ENCODE data around the gene RTN4R. TPM values are rescaled to one million over a fixed set of nuclear protein-coding genes. Genes with fewer than 3 reads are reported as not detected.

Gene RTN4R
- total and polyA plus RNA-seq, 2 of the 8 experiments (the other 6 are each of a cell fraction or from before 2014, with no cell fraction given): 21.8 to 41.3 TPM

GRCh38 chr22:20192293-20192971 lies 75.7 kb downstream of the RTN4R start:
- Histone ChIP-seq H2BK15ac (ENCODE audit: low read length) (no peak overlapping the region), H3K9ac (replicated peaks in 1 of 4; ENCODE audit: extremely low read depth in 1 of 4, low read depth in 3 of 4, low read length in 3 of 4) (no peak overlapping the region), H3K14ac (ENCODE audit: insufficient read length) (no peak overlapping the region), H4K20me1 (replicated peaks in 1 of 2; ENCODE audit: control insufficient read depth in 1 of 2, insufficient read depth in 2 of 2, low read length in 2 of 2) (no peaks in the 10 kb centered on the region), H3K27ac (ENCODE audit: low read depth, low read length) (no peak overlapping the region), H3K4me3 (ENCODE audit: extremely low read depth in 1 of 4, insufficient read depth in 2 of 4, low read depth in 3 of 4, low read length in 4 of 4) (no peak overlapping the region), H3K18ac (ENCODE audit: extremely low read depth, low read length) (no peak overlapping the region), H3K4ac (replicated peaks; ENCODE audit: insufficient read length, low read depth, low read length) (no peak overlapping the region), H2AK5ac (ENCODE audit: low read depth, low read length) (no peak overlapping the region), H3K27me3 (replicated peaks in 1 of 4; ENCODE audit: control insufficient read depth in 3 of 4, extremely low read depth in 1 of 4, insufficient read depth in 3 of 4, low read length in 3 of 4) (no peaks in the 10 kb centered on the region), H3K79me2 (ENCODE audit: control insufficient read depth in 1 of 2, insufficient read depth in 2 of 2, low read length in 2 of 2) (no peaks in the 10 kb centered on the region), H3K4me2 (ENCODE audit: insufficient read depth in 1 of 2, low read depth in 2 of 2, low read length in 2 of 2) (no peak overlapping the region), H2AFZ (ENCODE audit: low read length) (no peak overlapping the region), H4K5ac (ENCODE audit: insufficient read length, low read depth, low read length) (no peak overlapping the region), H3K56ac (replicated peaks; ENCODE audit: insufficient read length, low read depth, low read length) (no peak overlapping the region), H3K36me3 (ENCODE audit: control insufficient read depth in 2 of 4, insufficient read depth in 4 of 4, low read length in 3 of 4) (no peaks in the 10 kb centered on the region), H4K91ac (replicated peaks; ENCODE audit: insufficient read length, low read length) (no peak overlapping the region), H3K4me1 (replicated peaks in 1 of 4; ENCODE audit: control insufficient read depth in 3 of 4, insufficient read depth in 4 of 4, low read length in 3 of 4) (no peaks in the 10 kb centered on the region), H4K8ac (ENCODE audit: extremely low read depth, insufficient read depth, low read length) (no peak overlapping the region; the same call in 1 of the 2 replicates), H3K23ac (ENCODE audit: insufficient read length) (no peak overlapping the region), H2BK20ac (ENCODE audit: low read length) (no peak overlapping the region), H2BK5ac (ENCODE audit: low read depth, low read length) (no peak overlapping the region), H3K9me3 (ENCODE audit: insufficient read depth in 2 of 2, low read depth in 1 of 2, low read length in 1 of 2) (no peaks in the 10 kb centered on the region), H2BK12ac (ENCODE audit: low read depth, low read length) (no peak overlapping the region), H3K23me2 (ENCODE audit: low read depth, low read length) (no peaks in the 10 kb centered on the region), H3K79me1 (ENCODE audit: low read depth, low read length) (no peaks in the 10 kb centered on the region), H2BK120ac (replicated peaks; ENCODE audit: low read depth, low read length) (no peak overlapping the region)
- ChIA-PET CTCF (ENCODE audit: partially characterized antibody) (interaction anchor here (0.7 to 6.8 kb wide), 15 partner anchors 11 to 179 kb away, joined by 3 to 43 read pairs (median 4); no protein-coding TSS in a partner anchor), POLR2A (ENCODE audit: partially characterized antibody) (interaction anchor here (0.9 to 1.2 kb wide), 2 partner anchors 22 to 53 kb away, joined by 3 read pairs; no protein-coding TSS in a partner anchor)
- no peak for TF ChIP-seq ATF2 (IDR thresholded peaks at IDR 0.05; ENCODE audit: low read length)
- no peak for TF ChIP-seq POU5F1 (IDR thresholded peaks at IDR 0.05; ENCODE audit: low read depth, low read length)
- no peak for TF ChIP-seq SIX5 (IDR thresholded peaks at IDR 0.05; ENCODE audit: low read depth, low read length)
- no peak for TF ChIP-seq CTBP2 (IDR thresholded peaks at IDR 0.05; ENCODE audit: borderline replicate concordance, insufficient read depth, insufficient read length, low read length)
- no peak for TF ChIP-seq CBX5 (IDR thresholded peaks at IDR 0.05; ENCODE audit: low read depth, low read length)
- no peak for TF ChIP-seq HDAC6 (IDR thresholded peaks at IDR 0.05; ENCODE audit: low read depth, low read length)
- TF ChIP-seq KDM5A (IDR thresholded peaks at IDR 0.05; ENCODE audit: low read length): no peak
- TF ChIP-seq TCF12 (IDR thresholded peaks at IDR 0.05; ENCODE audit: low read depth, low read length): no peak
- no peak for TF ChIP-seq USF2 (IDR thresholded peaks at IDR 0.05; ENCODE audit: low read length)
- 78% methylated on average over 10 of the region's 10 CpGs; no CpG with 5 or more reads in 1 of the 2 experiments for WGBS, 2 experiments (ENCODE audit: extremely low coverage in 1 of 2, insufficient coverage in 1 of 2, insufficient read length in 1 of 2, insufficient replicate concordance in 2 of 2, low coverage in 1 of 2, low lambda C conversion rate in 2 of 2, missing lambda C conversion rate in 1 of 2)
- DNase-seq (ENCODE audit: low read depth in 1 of 2, low spot score in 2 of 2): no peak
- no peak for FAIRE-seq

All from H1 (cell line).